Keratinocyte (primary cell): ENCODE results near the gene APBB3.

ENCODE experiments used
- EZH2 ChIP-seq: IDR thresholded peaks from one replicate; pipeline ENCODE4 v1.6.1; 2012; ENCODE audit warnings: inconsistent platforms, mild to moderate bottlenecking, low read length, moderate library complexity
- TF ChIP-seq, protein P1 (sequence below), 3 experiments: IDR thresholded peaks in 1 of 3; conservative IDR thresholded peaks in 1 of 3; optimal IDR thresholded peaks in 1 of 3; 2 replicates in 2 of 3; 3 replicates in 1 of 3; pipeline versions ENCODE3 to v1.5.1; 2011; ENCODE audit warnings: low read length in 3 of 3, mild to moderate bottlenecking in 3 of 3, moderate library complexity in 2 of 3, control low read depth in 1 of 3, inconsistent platforms in 1 of 3; ENCODE audit not compliant: insufficient read depth in 2 of 3; ENCODE audit errors: extremely low read depth in 1 of 3

DNA sequence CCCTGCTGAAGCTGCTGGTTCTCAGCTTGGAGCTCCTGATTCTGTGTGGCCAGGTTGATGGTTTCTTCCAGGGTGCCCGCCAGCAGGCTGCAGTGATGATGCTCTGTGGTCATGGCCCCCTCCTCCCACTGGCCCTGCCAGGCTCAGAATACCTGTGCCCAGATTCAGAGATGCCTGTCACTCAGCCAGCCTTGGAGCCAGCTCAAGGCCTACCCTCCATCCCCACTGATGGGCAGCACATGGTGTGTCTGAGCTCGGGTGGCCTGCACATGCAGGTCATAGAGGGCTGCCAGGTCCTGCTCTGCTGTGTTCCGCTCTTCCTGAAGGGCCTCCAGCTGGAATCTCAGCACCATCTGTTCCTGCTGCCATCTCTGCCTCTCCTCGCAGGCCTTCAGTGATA is 5.7 kb upstream of the APBB3 start:
- TF ChIP-seq, protein P1, sequence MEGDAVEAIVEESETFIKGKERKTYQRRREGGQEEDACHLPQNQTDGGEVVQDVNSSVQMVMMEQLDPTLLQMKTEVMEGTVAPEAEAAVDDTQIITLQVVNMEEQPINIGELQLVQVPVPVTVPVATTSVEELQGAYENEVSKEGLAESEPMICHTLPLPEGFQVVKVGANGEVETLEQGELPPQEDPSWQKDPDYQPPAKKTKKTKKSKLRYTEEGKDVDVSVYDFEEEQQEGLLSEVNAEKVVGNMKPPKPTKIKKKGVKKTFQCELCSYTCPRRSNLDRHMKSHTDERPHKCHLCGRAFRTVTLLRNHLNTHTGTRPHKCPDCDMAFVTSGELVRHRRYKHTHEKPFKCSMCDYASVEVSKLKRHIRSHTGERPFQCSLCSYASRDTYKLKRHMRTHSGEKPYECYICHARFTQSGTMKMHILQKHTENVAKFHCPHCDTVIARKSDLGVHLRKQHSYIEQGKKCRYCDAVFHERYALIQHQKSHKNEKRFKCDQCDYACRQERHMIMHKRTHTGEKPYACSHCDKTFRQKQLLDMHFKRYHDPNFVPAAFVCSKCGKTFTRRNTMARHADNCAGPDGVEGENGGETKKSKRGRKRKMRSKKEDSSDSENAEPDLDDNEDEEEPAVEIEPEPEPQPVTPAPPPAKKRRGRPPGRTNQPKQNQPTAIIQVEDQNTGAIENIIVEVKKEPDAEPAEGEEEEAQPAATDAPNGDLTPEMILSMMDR (optimal IDR thresholded peaks at IDR 0.05 in 1 of 3, IDR thresholded peaks at IDR 0.05 in 1 of 3, conservative IDR thresholded peaks at IDR 0.05 in 1 of 3; ENCODE audit: extremely low read depth in 1 of 3, insufficient read depth in 2 of 3, low read length in 3 of 3): no peak
- TF ChIP-seq EZH2: no peak
